GM18858 (cell line): ENCODE data around the gene PABPC1L.
"Not testable (repeated sequence)": the region's sequence is repeated elsewhere in the genome, so short reads cannot be mapped to it uniquely, and the experiment has no call there.

Experiments
- ATAC-seq: cut with Tn5 transposase; IDR thresholded peaks from one replicate; pipeline ENCODE4 v1.9.1; 2021; ENCODE audit not compliant: unreplicated experiment

PABPC1L gene

DNA sequence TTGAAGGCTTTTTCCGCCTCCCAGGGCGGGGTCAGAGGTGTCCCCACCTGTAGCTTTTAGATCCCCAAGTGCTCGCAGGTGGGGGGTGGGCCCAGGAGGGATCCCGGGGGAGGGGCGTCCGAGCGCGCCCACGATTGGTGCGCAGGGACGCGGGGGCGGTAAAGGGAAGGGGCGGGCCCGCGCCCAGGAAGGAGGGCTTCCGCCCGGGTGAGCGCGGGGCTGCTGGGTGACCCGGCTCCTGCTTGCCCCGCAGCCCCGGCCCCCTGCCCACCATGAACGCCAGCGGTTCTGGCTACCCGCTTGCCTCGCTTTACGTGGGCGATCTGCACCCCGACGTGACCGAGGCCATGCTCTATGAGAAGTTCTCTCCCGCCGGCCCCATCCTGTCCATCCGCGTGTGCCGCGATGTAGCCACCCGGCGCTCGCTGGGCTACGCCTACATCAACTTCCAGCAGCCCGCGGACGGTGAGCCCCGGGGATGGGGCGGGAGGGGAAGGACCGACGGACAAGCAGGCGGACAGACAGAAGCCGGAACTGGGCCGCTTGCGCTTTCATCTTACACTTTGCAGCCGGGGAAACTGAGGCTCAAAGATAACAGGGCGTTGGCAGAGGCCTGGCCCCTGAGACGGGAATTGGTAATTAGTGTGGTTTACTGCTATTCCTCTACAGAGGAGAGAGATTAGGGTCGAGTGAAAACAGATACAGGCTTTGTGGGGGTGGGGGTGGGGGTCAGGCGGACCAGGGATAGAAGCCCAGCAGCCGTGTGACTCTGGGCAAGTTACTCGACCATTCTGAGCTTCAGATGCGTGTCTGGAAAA, at the start of gene PABPC1L:
TSS of gene PABPC1L (plus strand) at position 189 of the 818 bp plus-strand sequence. CDS start at position 273, 84 bp downstream.
- ATAC-seq = peak; percentile 58

DNA sequence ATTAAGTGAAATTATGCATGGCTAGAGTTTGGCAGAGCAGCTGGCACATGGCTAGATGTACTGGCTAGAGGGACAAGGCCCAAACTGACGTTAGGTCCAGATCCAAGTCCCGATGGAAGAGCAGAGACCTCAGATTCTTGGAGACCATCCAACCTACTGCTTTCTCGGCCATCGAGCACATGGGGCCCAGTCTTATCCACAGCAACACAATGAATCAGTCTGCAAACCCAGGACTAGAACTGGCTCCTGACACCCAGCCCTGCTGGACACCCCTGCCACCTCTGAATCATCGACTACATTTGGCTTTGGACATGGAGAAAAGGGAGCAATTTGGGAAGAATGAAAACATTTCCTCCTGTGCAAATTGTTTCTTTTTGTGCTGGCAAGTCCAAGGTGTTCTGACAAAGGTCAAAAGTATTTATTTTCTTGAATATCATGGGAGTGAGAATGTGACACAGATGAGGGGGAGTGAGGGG, 48.3 kb upstream of the PABPC1L start:
- no peak for ATAC-seq

DNA sequence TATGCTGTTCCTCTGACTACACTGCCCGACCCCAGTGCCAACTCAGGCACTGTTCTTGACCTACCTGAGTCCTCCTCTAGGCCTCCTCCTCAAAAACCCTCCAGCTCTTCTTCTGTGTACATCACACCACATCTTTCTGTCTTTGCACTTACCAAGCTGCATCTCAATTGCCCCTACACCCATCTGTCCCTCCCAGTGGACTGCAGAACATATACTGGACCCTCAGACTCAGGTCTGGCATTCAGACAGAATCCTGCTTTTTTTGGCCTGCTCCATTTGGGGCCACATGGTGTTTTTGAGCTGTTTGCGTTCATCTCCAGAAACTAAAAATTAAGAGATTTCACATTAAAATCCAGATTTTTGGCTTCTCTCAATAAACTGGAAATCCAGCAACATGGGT, 47.6 kb upstream of the PABPC1L start:
- ATAC-seq = no peak

DNA sequence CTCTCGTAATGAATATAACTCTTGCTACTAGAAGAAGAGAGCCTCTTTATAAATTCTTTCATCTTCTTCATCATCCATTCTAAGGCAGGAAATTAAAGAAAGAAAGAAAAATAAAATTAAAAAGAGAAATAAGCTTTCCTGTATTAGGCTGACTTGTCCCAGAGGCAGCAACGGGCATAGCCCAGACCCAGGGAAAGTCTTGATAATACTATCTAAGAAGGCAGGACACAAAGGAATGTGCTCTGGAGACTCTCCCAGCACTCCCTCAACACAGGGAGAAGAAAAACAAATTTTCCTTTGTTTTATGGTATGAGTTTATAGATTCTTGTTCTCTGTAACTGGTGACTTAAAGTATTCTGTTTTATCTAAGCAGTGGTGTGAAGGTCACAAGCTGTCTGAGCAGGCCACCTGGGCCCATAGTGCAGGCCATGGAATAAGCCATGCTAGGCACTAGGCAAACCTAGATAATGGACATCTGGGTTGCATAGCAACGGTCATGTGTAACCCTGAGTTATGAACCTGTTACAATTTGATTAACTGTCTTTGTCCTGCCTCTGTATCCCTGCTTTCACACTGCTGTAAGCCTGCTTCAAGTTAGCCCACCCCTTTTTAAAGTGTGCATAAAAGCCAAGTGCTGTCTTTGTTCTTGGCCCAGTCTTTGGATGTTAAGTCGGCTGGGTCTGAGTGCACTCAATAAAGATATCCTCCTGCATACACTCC, 46.3 kb upstream of the PABPC1L start:
- ATAC-seq = not testable (repeated sequence)

DNA sequence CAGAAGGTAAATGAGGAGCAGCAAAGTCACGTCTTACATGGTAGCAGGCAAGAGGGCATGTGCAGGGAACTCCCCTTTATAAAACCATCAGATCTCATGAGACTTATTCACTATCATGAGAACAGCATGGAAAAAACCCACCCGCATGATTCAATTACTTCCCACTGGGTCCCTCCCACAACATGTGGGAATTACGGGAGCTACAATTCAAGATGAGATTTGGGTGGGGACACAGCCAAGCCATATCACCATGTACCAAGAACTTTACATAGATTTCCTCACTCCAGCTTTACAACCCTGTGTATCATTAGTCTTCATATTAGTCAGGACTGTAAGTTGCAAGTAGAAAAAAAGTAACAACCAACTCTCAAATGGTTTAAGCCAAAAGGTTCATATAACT, 45.4 kb upstream of the PABPC1L start:
- not testable (repeated sequence) for ATAC-seq

DNA sequence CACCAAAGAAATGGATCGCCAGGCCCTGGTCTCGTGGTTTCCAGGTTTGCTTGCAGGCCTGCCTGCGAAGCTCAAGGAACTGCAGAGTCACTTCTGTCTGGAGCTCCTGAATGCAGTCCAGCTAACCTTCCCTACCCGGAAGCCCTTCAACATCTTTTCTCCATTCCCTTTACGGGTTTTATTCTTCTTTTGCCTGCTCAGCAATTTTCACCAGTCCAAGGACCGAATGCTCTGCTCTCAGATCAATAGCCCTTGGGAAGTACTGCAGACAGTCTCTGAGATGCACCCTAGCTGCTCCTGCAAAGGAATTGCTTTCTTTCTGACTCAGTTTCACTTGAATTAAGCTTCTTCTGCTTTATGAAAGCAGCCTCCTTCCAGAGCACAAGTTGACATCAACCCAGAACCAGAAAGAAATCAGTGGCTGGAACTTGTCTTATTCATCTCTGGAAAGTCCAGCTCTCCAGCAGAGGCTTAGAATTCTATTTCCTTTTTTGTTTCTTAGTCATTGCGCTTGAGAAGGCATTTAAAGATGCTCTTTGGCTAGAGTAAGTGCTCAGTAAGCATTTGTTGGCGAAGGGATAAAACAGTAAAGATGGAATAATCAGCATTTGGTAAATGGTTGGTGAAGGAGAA, 43.0 kb upstream of the PABPC1L start:
- no peak for ATAC-seq

DNA sequence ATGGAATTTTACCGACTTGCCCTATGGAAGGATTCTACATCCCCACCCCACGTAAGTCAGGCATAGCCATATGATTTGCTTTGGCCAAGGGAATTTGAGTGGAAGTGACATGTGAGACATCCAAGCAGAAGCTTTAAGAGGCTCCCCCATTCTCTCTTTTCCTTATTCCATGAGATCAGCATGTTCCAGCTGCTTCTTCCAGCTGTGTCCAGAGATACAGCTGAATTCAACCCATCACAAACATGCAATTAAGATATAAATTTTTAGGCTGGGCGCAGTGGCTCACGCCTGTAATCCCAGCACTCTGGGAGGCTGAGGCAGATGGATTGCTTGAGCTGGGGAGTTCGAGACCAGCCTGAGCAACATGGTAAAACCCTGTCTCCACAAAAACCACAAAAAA, 40.4 kb upstream of the PABPC1L start:
- ATAC-seq = no peak

DNA sequence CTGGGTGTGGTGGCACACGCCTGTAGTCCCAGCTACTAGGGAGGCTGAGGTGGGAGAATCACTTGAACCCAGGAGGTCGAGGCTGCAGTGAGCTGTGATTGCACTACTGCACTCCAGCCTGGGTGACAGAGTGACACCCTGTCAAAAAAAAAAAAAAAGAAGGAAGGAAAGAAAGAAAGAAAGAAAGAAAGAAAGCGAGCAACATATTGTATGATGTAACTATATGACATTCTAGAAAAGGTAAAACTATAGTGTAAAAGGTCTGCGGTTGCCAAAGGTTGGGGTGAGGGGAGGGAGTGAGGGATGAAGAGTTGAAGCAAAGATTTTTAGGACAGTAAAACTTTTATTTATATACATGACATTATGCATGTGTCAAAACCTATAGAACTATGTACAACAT, 27.5 kb upstream of the PABPC1L start:
- ATAC-seq = not testable (repeated sequence)

DNA sequence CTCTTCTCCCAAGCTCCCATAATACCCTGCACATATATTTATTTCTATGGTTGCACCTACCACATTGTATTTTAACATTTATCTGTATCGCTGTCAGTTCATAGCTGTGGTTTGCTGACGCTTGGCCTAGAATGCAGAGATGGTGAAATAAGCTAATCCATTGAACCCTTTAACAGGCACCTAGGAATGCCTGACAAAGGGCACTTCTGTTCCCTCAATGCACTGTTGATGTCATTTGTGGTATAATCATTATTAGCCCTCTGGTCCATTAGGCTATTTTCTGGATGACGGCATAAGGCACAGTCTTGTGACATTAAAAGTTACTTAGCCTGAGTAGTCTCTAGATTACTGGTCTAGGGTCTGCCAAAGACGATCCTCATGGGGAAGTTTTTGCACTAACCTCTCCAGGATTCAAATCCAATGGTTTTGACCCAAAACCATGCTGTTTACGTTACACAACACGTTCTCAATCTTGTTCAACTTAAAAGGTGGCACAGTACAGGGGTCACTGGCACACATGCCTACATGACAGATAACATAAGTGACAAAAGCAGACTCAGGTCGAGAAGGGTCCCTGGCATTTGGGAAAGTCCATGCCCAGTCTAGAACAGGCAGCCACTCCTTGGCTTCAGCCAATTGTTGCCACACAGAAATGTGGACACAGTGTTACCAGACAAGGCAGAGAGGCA, 26.5 kb upstream of the PABPC1L start:
- ATAC-seq = no peak

DNA sequence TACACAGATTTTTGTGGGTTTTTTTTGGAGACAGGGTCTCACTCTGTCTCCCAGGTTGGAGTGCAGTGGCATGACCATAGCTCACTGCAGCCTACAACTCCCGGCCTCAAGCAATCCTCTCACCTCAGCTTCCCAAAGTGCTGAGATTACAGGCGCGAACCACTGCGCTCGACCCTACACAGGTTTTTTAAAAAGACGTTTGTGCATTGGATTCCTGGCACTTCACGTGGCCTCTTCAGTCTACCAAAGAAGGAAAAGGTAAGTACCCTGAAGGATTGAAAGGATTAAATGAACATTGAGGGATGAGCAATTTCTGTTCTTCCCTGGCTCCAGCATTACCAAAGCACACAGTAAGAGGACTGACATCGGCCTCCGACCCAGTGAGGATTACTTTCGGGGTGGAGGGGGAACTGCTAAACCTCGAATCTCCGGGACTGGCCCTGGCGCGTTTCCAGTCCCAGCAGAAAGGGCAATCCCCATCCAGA, 24.9 kb upstream of the PABPC1L start:
- ATAC-seq = peak; percentile 4

DNA sequence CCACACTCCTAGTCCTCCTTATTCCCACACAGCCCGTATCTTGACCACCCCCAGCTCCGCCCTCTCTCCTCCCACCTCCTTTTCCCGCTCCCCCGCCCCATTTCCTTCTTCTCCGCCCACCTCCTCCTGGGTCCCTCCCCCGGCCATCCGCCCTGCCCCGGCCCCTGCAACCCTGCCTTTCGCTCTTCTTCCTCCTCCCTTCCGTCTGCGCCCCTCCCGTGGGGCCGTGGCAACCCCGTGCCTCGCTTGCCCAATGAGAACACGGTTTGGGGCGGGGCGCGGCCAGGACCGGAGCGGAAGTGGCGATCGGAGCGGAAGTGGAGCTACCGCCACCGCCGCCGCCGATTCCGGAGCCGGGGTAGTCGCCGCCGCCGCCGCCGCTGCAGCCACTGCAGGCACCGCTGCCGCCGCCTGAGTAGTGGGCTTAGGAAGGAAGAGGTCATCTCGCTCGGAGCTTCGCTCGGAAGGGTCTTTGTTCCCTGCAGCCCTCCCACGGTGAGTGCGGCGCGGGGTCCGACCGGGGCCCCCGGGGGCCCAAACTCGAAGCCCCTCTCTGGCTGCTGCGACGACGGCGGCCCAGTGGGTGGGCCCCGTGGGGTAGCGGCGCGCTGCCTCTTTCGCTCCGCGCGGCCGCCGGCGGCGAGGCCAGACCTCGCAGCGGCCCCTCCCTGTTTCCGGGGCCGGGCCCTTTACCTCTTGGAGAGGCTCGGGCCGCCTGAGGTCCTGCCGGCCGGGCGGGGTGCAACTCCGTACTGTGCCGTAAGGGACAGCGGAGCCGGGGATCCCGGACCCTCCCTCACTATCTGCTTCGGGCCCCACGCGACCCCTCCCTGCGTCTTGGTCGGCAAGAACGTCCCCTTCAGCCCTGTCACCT, 24.2 kb upstream of the PABPC1L start, which contains the start of gene YWHAB:
TSS of gene YWHAB (plus strand) at position 314 of the 874 bp plus-strand sequence. CDS start 15,829 bp downstream, outside the sequence.
- ATAC-seq = peak; percentile 70

DNA sequence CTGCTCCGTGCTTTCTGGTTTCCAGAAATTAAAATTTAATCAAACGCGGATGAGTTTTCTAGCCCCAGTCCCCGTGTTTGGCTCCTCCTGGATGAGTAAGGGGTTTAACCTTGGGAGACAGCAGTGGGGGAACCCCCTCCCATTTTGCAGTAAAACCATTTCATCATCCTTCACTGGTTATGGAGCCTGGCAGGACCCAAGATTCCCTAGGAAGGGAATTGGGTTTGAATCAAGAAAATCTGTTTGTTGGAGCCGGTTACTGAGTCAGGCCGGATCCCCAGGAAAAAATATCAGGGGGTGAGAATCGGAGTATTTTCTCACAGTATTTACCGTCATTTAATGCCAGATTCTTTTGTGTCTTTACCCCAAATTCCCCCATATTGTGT, 23.6 kb upstream of the PABPC1L start:
- no peak for ATAC-seq

DNA sequence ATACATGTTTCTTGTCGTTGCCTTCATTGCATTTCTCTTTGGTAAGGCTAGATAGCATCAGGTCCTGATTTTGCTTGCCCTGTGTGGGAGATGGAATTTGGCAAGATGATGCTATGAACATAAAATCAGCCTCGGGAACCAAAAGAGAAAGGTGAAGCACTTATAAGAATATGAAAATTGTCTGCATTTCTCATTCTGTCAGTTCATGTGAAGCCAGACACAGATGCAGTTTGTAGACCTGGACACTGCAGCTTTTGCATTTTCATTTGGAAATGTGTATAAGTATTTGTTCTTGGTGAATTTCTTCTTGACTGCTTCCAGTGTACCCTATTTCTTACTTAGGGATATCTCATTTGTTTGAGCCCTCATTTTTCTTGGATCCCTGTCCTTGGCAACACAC, 23.0 kb upstream of the PABPC1L start:
- ATAC-seq = no peak

DNA sequence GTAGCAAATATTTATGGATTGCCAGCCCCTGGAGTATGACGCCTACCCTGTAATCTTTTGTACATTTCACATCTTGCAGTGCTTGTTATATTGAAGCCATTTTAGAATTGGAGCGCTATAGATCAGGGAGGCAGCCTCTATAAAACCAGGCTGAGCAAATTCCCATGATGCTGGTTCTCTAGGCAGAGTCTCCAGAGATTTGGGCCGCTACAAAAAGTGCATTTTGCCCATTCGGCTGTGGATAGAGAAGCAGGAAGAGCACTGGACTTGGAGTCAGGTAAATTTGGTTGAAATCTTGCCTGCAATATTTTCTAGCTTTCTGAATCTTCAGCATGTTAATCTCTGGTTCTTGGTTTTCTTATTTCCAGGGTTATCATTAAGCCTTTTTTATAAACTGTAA, 22.4 kb upstream of the PABPC1L start:
- no peak for ATAC-seq

DNA sequence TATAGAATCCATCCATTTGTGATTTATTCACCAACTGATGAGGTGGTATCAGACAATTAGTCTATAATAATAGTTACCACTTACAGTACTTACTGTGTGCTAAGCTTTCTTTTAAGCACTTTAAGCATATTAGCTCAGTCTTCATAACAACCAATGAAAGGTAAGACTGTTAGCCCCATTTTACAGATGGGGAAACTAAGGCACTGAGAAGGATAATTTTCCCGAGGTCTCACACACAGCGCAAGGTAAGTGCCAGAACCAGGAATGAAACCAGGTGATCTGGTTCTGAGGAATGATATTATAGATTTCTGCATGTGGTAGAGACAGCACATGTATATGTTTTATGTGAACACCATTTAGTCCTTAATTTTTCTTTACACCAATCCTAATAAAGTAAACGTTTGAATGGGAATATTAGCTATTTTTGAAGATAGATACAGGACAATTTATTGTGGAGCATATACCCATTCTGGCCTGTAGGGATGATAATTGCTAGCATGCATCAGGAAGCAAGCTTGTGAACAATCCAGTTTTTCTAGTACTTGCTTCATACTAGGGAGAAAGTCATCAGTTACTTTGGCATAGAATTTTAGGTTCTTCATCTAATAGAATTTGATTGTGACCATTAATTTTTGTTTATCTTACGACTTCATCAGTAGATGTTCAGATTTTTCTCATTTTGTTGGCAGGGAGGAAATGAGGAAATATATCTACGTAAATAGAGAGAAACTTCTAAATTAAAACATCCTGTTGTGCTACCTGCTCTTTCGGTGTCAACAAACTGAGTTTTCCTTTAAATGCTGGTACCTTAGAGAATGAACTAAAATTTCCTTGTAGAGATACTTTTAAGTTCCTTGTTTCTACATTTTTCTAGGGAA, 21.4 kb upstream of the PABPC1L start:
- no peak for ATAC-seq

DNA sequence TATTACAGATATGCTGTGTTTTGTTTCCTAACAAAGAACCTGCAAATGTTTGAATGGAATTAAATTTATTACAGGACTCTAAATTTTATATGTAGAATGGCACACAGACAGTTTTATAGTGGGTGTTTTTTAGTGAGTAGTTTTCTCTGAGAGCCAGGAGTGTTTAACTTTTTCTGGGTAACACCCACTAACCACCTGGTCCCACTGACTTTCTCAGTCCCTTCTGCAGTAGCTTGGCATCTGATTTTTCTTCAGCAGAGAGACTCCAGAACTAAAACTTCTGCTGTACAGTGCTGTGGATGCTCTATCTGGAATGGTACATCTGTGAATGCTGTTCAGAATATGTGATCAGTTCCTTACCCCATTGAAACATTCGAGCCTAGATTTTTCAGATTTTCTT, 18.0 kb upstream of the PABPC1L start:
- no peak for ATAC-seq

DNA sequence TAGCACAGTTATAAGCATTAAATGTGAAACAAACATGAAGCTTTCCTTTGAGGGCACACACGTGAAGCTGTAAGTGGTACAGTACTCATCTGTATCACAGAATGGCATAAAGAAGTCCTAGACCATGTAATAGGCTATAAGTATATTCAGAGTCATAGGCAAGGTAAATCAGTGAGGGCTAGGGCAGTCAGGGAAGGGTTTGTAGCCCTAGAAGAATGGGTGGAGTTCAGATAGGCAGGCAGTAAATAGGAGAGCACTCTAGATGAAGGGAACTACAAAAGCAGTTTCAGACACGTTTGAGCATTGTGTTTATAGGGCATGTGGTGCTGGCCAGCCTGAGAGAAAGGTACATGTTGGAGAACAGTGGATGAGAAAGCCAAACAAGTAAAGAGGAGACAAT, 14.9 kb upstream of the PABPC1L start:
- no peak for ATAC-seq

DNA sequence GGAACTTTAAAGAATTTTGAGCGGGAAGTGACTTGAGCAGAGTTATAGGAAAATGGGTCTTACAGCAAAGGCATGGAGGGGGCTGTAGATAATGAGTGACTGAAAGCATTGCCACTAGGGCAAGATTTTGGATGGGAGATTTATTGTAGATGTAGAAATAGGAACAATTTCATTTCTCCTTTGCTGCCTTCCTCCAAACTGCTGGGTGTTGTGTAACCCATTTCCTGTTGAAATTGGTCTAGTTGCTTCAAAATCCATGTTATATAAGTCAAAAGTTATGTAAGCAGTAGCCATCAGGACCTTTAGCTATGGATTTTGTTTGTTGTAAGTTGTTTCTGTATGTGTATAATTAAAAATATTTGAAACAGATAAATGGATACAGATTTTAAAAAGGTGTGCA, 13.3 kb upstream of the PABPC1L start:
- ATAC-seq = no peak

DNA sequence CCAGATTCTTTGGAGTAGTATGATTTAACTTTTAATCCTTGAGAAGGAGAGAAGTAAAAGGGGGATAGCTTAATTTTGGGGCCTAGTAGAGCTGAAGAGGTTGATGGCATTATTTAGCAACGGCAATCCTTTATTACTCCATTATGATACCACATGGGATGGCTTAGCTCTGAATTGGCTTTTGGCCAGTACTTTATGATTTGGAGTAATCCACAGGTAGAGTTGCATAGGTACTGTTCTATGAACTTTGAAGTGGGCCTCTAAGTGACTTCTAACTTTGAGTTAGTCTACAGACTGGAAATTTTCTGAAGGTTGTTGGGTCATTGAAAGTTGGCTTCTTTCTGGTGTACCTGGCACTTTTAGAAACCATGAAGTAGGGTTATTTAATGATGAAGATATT, 12.7 kb upstream of the PABPC1L start:
- ATAC-seq = no peak
